ENCODE measurements around the gene PLEKHA4. TPM values are rescaled to one million over a fixed set of nuclear protein-coding genes. Genes with fewer than 3 reads are reported as not detected.
"Not testable (repeated sequence)": the region's sequence is repeated elsewhere in the genome, so short reads cannot be mapped to it uniquely, and the experiment has no call there.

The PLEKHA4 gene
- total RNA-seq, 1 experiment from 2014 or later, result 4.2 TPM

GRCh38 chr19:48895226-48895625 is 26.8 kb upstream of the PLEKHA4 start:
- POLR2A ChIA-PET, result no interaction called here

GRCh38 chr19:48890551-48890950 is 22.1 kb upstream of the PLEKHA4 start:
- Histone ChIP-seq H3K36me3 (ENCODE audit: control insufficient read depth, insufficient read depth, low read length) (no peaks in the 10 kb centered on the region), H3K9me3 (ENCODE audit: control insufficient read depth, insufficient read depth, low read depth, low read length) (no peaks in the 10 kb centered on the region), H3K27ac (ENCODE audit: low read length) (no peak overlapping the region), H3K4me1 (ENCODE audit: control insufficient read depth, insufficient read depth, low read length) (no peaks in the 10 kb centered on the region), H3K27me3 (ENCODE audit: control insufficient read depth, insufficient read depth, low read length) (no peaks in the 10 kb centered on the region), H3K4me3 (ENCODE audit: low read depth in 2 of 2, low read length in 2 of 2) (no peak overlapping the region)
- intact Hi-C loops (cut with micrococcal nuclease; ENCODE audit: unreplicated experiment) (no loop called here), in situ Hi-C loops (cut with HindIII; ENCODE audit: low pct_unique_long_range_greater_than_20kb, low sequenced_read_pairs) (no loop called here)
- no TSS peak for BruUV-seq (replicated peaks)
- ChIA-PET CTCF (no interaction called here), POLR2A (no interaction called here)
- DNase-seq (ENCODE audit: low read depth, low spot score), result no peak
- no peak for ATAC-seq
- TF ChIP-seq REST (IDR thresholded peaks at IDR 0.05; ENCODE audit: insufficient read depth in 1 of 2, low read depth in 2 of 2, low read length in 1 of 2), result no peak
- TF ChIP-seq POLR2AphosphoS5 (IDR thresholded peaks at IDR 0.05; ENCODE audit: low read depth, low read length), result no peak
- TF ChIP-seq TCF7L2 (IDR thresholded peaks at IDR 0.05; ENCODE audit: low read depth, low read length), result no peak
- no peak for TF ChIP-seq SIN3A (IDR thresholded peaks at IDR 0.05; ENCODE audit: borderline replicate concordance, insufficient read depth, low read depth, low read length)
- no peak for TF ChIP-seq CTCF (IDR thresholded peaks at IDR 0.05)

More at GRCh38 chr19:48895226-48895625, 26.8 kb upstream of the PLEKHA4 start:
- H3K27me3 ChIP-seq (ENCODE audit: control insufficient read depth, insufficient read depth, low read length), result no peaks in the 10 kb centered on the region
- H3K9me3 ChIP-seq (ENCODE audit: control insufficient read depth, insufficient read depth, low read depth, low read length), result no peaks in the 10 kb centered on the region
- no TSS peak for BruUV-seq (replicated peaks)
- H3K27ac ChIP-seq (ENCODE audit: low read length), result no peak overlapping the region
- CTCF ChIA-PET, result interaction anchor here (0.5 kb wide), 1 partner anchor 389 kb away, joined by 3 read pairs; no protein-coding TSS in a partner anchor
- ATAC-seq (no peak), DNase-seq (ENCODE audit: low read depth, low spot score) (no peak)
- H3K4me1 ChIP-seq (ENCODE audit: control insufficient read depth, insufficient read depth, low read length), result no peaks in the 10 kb centered on the region
- intact Hi-C loops (cut with micrococcal nuclease; ENCODE audit: unreplicated experiment), result no loop called here
- H3K36me3 ChIP-seq (ENCODE audit: control insufficient read depth, insufficient read depth, low read length), result no peaks in the 10 kb centered on the region
- H3K4me3 ChIP-seq (ENCODE audit: low read depth in 2 of 2, low read length in 2 of 2), result no peak overlapping the region
- in situ Hi-C loops (cut with HindIII; ENCODE audit: low pct_unique_long_range_greater_than_20kb, low sequenced_read_pairs), result no loop called here
- TF ChIP-seq TCF7L2 (IDR thresholded peaks at IDR 0.05; ENCODE audit: low read depth, low read length), result no peak
- no peak for TF ChIP-seq REST (IDR thresholded peaks at IDR 0.05; ENCODE audit: insufficient read depth in 1 of 2, low read depth in 2 of 2, low read length in 1 of 2)
- no peak for TF ChIP-seq SIN3A (IDR thresholded peaks at IDR 0.05; ENCODE audit: borderline replicate concordance, insufficient read depth, low read depth, low read length)

GRCh38 chr19:48889496-48889895 is 21.1 kb upstream of the PLEKHA4 start:
- H3K27ac ChIP-seq (ENCODE audit: low read length); BruUV-seq (replicated peaks); DNase-seq (ENCODE audit: low read depth, low spot score); intact Hi-C loops (cut with micrococcal nuclease; ENCODE audit: unreplicated experiment); H3K4me3 ChIP-seq (ENCODE audit: low read depth in 2 of 2, low read length in 2 of 2); H3K36me3 ChIP-seq (ENCODE audit: control insufficient read depth, insufficient read depth, low read length); in situ Hi-C loops (cut with HindIII; ENCODE audit: low pct_unique_long_range_greater_than_20kb, low sequenced_read_pairs); POLR2A ChIA-PET; H3K9me3 ChIP-seq (ENCODE audit: control insufficient read depth, insufficient read depth, low read depth, low read length); ATAC-seq; CTCF ChIA-PET; H3K27me3 ChIP-seq (ENCODE audit: control insufficient read depth, insufficient read depth, low read length); H3K4me1 ChIP-seq (ENCODE audit: control insufficient read depth, insufficient read depth, low read length): not testable (repeated sequence)
